ENCODE data around the gene GTPBP4. TPM values are rescaled to one million over a fixed set of nuclear protein-coding genes. Genes with fewer than 3 reads are reported as not detected.
"Not testable (repeated sequence)": the region's sequence is repeated elsewhere in the genome, so short reads cannot be mapped to it uniquely, and the experiment has no call there.

The GTPBP4 gene
- total and polyA plus RNA-seq, 2 experiments from 2014 or later = 42.1 to 49.7 TPM

- no peak for DNase-seq (ENCODE audit: low read depth in 1 of 2, low spot score in 1 of 2)
Measured at GRCh38 chr10:1034758-1035157, 46.5 kb downstream of the GTPBP4 start.

GRCh38 chr10:1035201-1035600 lies 47.0 kb downstream of the GTPBP4 start:
- Histone ChIP-seq H3K27ac (no peak overlapping the region), H3K36me3 (peaks cover 11% of the 10 kb centered on the region), H3K4me3 (no peak overlapping the region), H3K4me1 (ENCODE audit: low read depth) (no peaks in the 10 kb centered on the region), H3K9me3 (ENCODE audit: low read depth) (no peaks in the 10 kb centered on the region), H3K27me3 (no peaks in the 10 kb centered on the region)
- TF ChIP-seq CTCF (IDR thresholded peaks at IDR 0.05; ENCODE audit: low read depth, low read length) = no peak
- DNase-seq (ENCODE audit: low read depth in 1 of 2, low spot score in 1 of 2) = no peak

More at GRCh38 chr10:1034758-1035157, 46.5 kb downstream of the GTPBP4 start:
- Histone ChIP-seq H3K27me3 (no peaks in the 10 kb centered on the region), H3K36me3 (peaks cover 7% of the 10 kb centered on the region), H3K27ac (no peak overlapping the region), H3K4me1 (ENCODE audit: low read depth) (no peaks in the 10 kb centered on the region), H3K9me3 (ENCODE audit: low read depth) (no peaks in the 10 kb centered on the region), H3K4me3 (no peak overlapping the region)
- TF ChIP-seq CTCF (IDR thresholded peaks at IDR 0.05; ENCODE audit: low read depth, low read length) = no peak

DNA sequence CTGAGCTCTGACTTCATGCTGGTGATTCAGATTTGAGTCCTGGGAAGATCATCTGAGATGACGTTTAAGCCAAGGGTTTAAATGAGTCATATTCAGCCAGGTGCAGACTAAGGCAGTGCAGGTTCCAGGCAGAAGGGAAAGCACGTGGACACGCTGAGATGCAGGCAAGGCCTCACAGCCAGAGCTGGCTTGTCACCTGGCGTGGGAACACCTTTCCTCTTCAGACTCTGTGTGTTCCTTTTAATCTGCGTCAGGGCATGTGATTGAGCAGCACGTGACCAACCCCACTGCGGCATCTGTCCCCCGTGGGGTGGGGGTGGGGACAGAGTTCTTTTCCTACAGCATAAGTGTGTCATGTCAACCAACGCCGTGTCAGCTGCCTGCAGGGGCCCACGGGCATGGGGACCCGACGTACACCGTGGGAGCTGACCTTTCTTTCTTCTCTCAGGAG lies 48.1 kb downstream of the GTPBP4 start:
- peaks cover 23% of the 10 kb centered on the region for H3K36me3 ChIP-seq
- H3K4me1 ChIP-seq (ENCODE audit: low read depth) = no peaks in the 10 kb centered on the region
- H3K27ac ChIP-seq = no peak overlapping the region
- no peak for TF ChIP-seq CTCF (IDR thresholded peaks at IDR 0.05; ENCODE audit: low read depth, low read length)
- H3K4me3 ChIP-seq = no peak overlapping the region
- no peaks in the 10 kb centered on the region for H3K27me3 ChIP-seq
- no peaks in the 10 kb centered on the region for H3K9me3 ChIP-seq (ENCODE audit: low read depth)
- DNase-seq (ENCODE audit: low read depth in 1 of 2, low spot score in 1 of 2) = no peak

DNA sequence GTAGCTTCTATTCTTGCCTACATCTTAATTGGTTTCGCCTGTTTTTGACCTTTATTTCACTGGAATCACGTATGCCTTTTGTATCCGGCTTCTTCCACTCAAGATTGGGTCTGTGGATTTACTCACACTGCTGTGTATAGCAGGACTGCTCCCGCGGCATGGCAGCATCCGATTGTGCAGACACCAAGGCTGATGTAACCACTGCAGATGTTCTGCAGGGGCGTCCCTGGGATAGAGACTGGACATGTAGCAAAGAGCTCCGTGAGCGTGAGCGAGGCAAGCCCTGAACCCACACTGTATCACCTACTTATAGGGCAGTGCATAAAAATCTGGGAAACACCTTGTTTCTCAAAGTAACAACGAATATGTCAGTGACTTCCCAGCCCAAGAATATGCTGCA lies 48.9 kb downstream of the GTPBP4 start:
- H3K27me3 ChIP-seq = no peaks in the 10 kb centered on the region
- H3K9me3 ChIP-seq (ENCODE audit: low read depth) = no peaks in the 10 kb centered on the region
- no peak for DNase-seq (ENCODE audit: low read depth in 1 of 2, low spot score in 1 of 2)
- no peaks in the 10 kb centered on the region for H3K4me1 ChIP-seq (ENCODE audit: low read depth)
- no peak for TF ChIP-seq CTCF (IDR thresholded peaks at IDR 0.05; ENCODE audit: low read depth, low read length)
- H3K27ac ChIP-seq = peak overlapping the region; percentile 30
- H3K36me3 ChIP-seq = peaks cover 28% of the 10 kb centered on the region
- no peak overlapping the region for H3K4me3 ChIP-seq

GRCh38 chr10:1038769-1039168 lies 50.5 kb downstream of the GTPBP4 start:
- peaks cover 43% of the 10 kb centered on the region for H3K36me3 ChIP-seq
- H3K9me3 ChIP-seq (ENCODE audit: low read depth); H3K4me1 ChIP-seq (ENCODE audit: low read depth); DNase-seq (ENCODE audit: low read depth in 1 of 2, low spot score in 1 of 2); H3K4me3 ChIP-seq; H3K27ac ChIP-seq; H3K27me3 ChIP-seq: not testable (repeated sequence)

DNA sequence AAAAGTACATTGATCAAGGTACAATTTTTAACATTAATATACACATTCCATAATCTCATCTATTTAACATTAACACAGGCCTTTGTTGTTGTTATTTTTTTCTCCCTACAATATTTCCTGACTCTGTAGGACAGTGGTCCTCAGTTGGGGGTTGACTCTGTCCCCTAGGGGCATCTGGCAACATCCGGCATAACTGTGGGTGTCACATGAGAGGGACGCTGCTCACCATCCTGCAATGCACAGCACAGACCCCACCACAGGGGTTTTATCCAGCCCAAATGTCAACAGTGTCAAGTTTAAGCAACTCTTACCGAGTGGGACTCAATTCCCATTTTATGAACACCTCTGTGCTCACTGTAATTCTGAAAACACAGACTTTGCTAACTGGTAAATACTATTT lies 51.9 kb downstream of the GTPBP4 start:
- no peaks in the 10 kb centered on the region for H3K27me3 ChIP-seq
- DNase-seq (ENCODE audit: low read depth in 1 of 2, low spot score in 1 of 2) = no peak

More for the DNA sequence above, 51.9 kb downstream of the GTPBP4 start:
- peaks cover 8% of the 10 kb centered on the region for H3K4me1 ChIP-seq (ENCODE audit: low read depth)
- TF ChIP-seq CTCF (IDR thresholded peaks at IDR 0.05; ENCODE audit: low read depth, low read length) = no peak
- H3K4me3 ChIP-seq = no peak overlapping the region
- H3K27ac ChIP-seq = no peak overlapping the region
- H3K9me3 ChIP-seq (ENCODE audit: low read depth) = no peaks in the 10 kb centered on the region
- peaks cover 43% of the 10 kb centered on the region for H3K36me3 ChIP-seq

All from cardiac muscle cell (in vitro differentiated cells and primary cell).